Measurements from ENCODE around the gene RUNX1. TPM values are rescaled to one million over a fixed set of nuclear protein-coding genes. Genes with fewer than 3 reads are reported as not detected.
A peak's percentile ranks its signal among the peaks of the same experiment; 100 is the strongest.

The RUNX1 gene
- total and polyA plus RNA-seq, 2 experiments from 2014 or later: 0.12 TPM; not detected in 1

DNA sequence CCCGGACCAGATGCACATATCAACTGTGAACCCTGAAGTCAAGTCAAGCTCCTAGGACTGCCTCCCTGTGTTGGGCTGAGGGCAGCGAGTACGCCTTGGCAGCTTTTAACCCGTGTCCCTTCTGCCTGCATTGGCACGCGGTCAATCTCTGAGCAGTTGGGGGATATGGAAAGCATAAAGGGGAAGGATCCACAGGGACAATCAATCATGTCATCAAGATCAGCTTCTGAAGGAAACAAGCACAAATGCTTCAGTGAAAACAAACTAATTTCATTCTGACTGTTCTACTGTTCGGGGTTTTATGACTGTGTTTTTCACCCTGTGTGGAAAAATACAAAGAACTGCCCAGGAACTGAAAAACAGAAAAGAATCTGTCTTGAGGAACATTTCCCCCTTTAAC, 106.2 kb downstream of the RUNX1 start:
- Histone ChIP-seq H3K27me3 (peaks cover 77% of the 10 kb centered on the region), H3K4me1 (ENCODE audit: low read depth) (no peaks in the 10 kb centered on the region), H3K36me3 (no peaks in the 10 kb centered on the region), H3K27ac (no peak overlapping the region), H3K9me3 (ENCODE audit: low read depth) (no peaks in the 10 kb centered on the region), H3K4me3 (no peak overlapping the region)
- TF ChIP-seq, protein P1, sequence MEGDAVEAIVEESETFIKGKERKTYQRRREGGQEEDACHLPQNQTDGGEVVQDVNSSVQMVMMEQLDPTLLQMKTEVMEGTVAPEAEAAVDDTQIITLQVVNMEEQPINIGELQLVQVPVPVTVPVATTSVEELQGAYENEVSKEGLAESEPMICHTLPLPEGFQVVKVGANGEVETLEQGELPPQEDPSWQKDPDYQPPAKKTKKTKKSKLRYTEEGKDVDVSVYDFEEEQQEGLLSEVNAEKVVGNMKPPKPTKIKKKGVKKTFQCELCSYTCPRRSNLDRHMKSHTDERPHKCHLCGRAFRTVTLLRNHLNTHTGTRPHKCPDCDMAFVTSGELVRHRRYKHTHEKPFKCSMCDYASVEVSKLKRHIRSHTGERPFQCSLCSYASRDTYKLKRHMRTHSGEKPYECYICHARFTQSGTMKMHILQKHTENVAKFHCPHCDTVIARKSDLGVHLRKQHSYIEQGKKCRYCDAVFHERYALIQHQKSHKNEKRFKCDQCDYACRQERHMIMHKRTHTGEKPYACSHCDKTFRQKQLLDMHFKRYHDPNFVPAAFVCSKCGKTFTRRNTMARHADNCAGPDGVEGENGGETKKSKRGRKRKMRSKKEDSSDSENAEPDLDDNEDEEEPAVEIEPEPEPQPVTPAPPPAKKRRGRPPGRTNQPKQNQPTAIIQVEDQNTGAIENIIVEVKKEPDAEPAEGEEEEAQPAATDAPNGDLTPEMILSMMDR (IDR thresholded peaks at IDR 0.05; ENCODE audit: low read depth, low read length): no peak
- no peak for DNase-seq (ENCODE audit: low read depth in 1 of 2, low spot score in 1 of 2)

- Histone ChIP-seq H3K9me3 (ENCODE audit: low read depth) (no peaks in the 10 kb centered on the region), H3K4me3 (no peak overlapping the region), H3K27me3 (peaks cover 84% of the 10 kb centered on the region), H3K4me1 (ENCODE audit: low read depth) (no peaks in the 10 kb centered on the region), H3K36me3 (no peaks in the 10 kb centered on the region), H3K27ac (no peak overlapping the region)
- TF ChIP-seq, protein P1 (IDR thresholded peaks at IDR 0.05; ENCODE audit: low read depth, low read length): no peak
- DNase-seq (ENCODE audit: low read depth in 1 of 2, low spot score in 1 of 2): no peak
Observed at GRCh38 chr21:34941162-34941561, 107.9 kb downstream of the RUNX1 start.

DNA sequence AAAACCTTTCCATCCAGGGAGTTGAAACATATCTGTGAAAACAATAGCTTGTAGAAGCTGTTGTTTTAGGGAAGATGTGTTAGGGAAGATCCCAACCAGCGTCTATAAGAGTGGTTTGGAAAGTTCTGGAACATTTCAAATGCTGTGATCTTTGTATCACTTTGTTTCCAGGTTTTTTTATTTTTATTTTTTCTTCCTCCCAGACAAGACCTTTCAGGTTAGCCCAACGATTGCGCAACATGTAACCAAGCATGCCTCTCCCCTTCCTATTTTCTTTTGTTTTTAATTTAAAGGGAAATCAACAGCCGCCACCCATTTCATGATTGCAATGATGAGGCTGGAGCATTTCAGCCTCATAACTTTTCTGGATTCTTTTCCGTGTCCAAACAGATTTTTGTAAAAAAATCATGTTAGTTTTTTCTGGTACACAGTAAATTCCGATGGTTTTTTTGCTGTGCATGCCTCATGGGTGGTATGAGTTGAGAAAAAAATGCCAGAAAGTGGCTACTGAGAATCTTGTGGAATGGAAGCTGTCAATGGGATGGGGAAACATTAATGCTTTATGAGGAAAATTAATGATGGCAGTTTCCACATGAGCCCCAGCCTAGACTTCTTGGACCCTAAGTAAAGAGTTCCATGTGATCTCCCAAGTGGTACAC, 109.3 kb downstream of the RUNX1 start:
- Histone ChIP-seq H3K27me3 (peaks cover 80% of the 10 kb centered on the region), H3K27ac (no peak overlapping the region), H3K9me3 (ENCODE audit: low read depth) (no peaks in the 10 kb centered on the region), H3K4me1 (ENCODE audit: low read depth) (no peaks in the 10 kb centered on the region), H3K36me3 (no peaks in the 10 kb centered on the region), H3K4me3 (no peak overlapping the region)
- TF ChIP-seq, protein P1 (IDR thresholded peaks at IDR 0.05; ENCODE audit: low read depth, low read length): no peak
- DNase-seq (ENCODE audit: low read depth in 1 of 2, low spot score in 1 of 2): no peak

- DNase-seq (ENCODE audit: low read depth in 1 of 2, low spot score in 1 of 2): peak in 1 of 2 donors; percentile 19
- Histone ChIP-seq H3K27me3 (peaks cover 89% of the 10 kb centered on the region), H3K36me3 (no peaks in the 10 kb centered on the region), H3K4me1 (ENCODE audit: low read depth) (no peaks in the 10 kb centered on the region), H3K4me3 (no peak overlapping the region), H3K27ac (no peak overlapping the region), H3K9me3 (ENCODE audit: low read depth) (no peaks in the 10 kb centered on the region)
- TF ChIP-seq, protein P1 (IDR thresholded peaks at IDR 0.05; ENCODE audit: low read depth, low read length): no peak
Observed at GRCh38 chr21:34938089-34938764, 110.9 kb downstream of the RUNX1 start.

GRCh38 chr21:34936883-34937563, 112.1 kb downstream of the RUNX1 start:
- Histone ChIP-seq H3K27me3 (peaks cover 88% of the 10 kb centered on the region), H3K4me3 (no peak overlapping the region), H3K4me1 (ENCODE audit: low read depth) (no peaks in the 10 kb centered on the region), H3K9me3 (ENCODE audit: low read depth) (no peaks in the 10 kb centered on the region), H3K27ac (no peak overlapping the region), H3K36me3 (no peaks in the 10 kb centered on the region)
- TF ChIP-seq, protein P1 (IDR thresholded peaks at IDR 0.05; ENCODE audit: low read depth, low read length): no peak
- DNase-seq (ENCODE audit: low read depth in 1 of 2, low spot score in 1 of 2): no peak

Data from cardiac muscle cell (in vitro differentiated cells and primary cell).